ENCODE results near the gene ILDR2. TPM values are rescaled to one million over a fixed set of nuclear protein-coding genes. Genes with fewer than 3 reads are reported as not detected.
A peak's percentile ranks its signal among the peaks of the same experiment; 100 is the strongest.

The ILDR2 gene
- total and polyA plus RNA-seq, 9 of the 15 experiments (the other 6 are each of a cell fraction or from before 2014, with no cell fraction given) = 0.03 to 0.31 (median 0.18) TPM; not detected in 2

- TF ChIP-seq RCOR1 (IDR thresholded peaks at IDR 0.05; ENCODE audit: borderline replicate concordance in 1 of 2, low read depth in 2 of 2, low read length in 2 of 2) (peak in 1 of 2 experiments; percentile 73; a peak in 2 of 4 replicates), ZNF277 (CRISPR knock-in tag; IDR thresholded peaks at IDR 0.05; ENCODE audit: borderline replicate concordance) (no peak), USF2 (CRISPR knock-in tag; IDR thresholded peaks at IDR 0.05) (peak; percentile 98), POLR2AphosphoS2 (IDR thresholded peaks at IDR 0.05; ENCODE audit: low read length) (no peak), NR4A1 (CRISPR knock-in tag; IDR thresholded peaks at IDR 0.05) (0 out of 2 replicates have a peak, but pooled peaks have one; percentile 24), NR4A1 (tag; IDR thresholded peaks at IDR 0.05) (no peak), CHD4 (IDR thresholded peaks at IDR 0.05; ENCODE audit: insufficient read depth, insufficient replicate concordance, low read depth, low read length, poor library complexity, severe bottlenecking) (peak; percentile 92), ZNF23 (CRISPR knock-in tag; IDR thresholded peaks at IDR 0.05) (no peak), NONO (IDR thresholded peaks at IDR 0.05; ENCODE audit: low read depth in 2 of 2, low read length in 1 of 2) (peak in 1 of 2 experiments; percentile 71; a peak in 3 of 4 replicates), EWSR1 (IDR thresholded peaks at IDR 0.05; ENCODE audit: borderline replicate concordance, low read depth, partially characterized antibody) (no peak), ZNF76 (CRISPR knock-in tag; IDR thresholded peaks at IDR 0.05; ENCODE audit: borderline replicate concordance) (no peak), MBD2 (IDR thresholded peaks at IDR 0.05; ENCODE audit: borderline replicate concordance, low read depth) (peak; percentile 55; the same call in 1 of the 2 replicates), GMEB1 (CRISPR knock-in tag; IDR thresholded peaks at IDR 0.05) (peak; percentile 58; the same call in 1 of the 2 replicates), ZNF551 (CRISPR knock-in tag; IDR thresholded peaks at IDR 0.05) (no peak), CCAR2 (IDR thresholded peaks at IDR 0.05; ENCODE audit: low read depth, low read length) (no peak), NCOA2 (IDR thresholded peaks at IDR 0.05; ENCODE audit: partially characterized antibody in 2 of 2) (no peak), SMAD3 (CRISPR knock-in tag; conservative IDR thresholded peaks at IDR 0.05) (no peak), SRSF1 (IDR thresholded peaks at IDR 0.05; ENCODE audit: low read depth, low read length) (no peak), HIVEP1 (CRISPR knock-in tag; IDR thresholded peaks at IDR 0.05) (no peak)
- TF ChIP-seq, protein P1, sequence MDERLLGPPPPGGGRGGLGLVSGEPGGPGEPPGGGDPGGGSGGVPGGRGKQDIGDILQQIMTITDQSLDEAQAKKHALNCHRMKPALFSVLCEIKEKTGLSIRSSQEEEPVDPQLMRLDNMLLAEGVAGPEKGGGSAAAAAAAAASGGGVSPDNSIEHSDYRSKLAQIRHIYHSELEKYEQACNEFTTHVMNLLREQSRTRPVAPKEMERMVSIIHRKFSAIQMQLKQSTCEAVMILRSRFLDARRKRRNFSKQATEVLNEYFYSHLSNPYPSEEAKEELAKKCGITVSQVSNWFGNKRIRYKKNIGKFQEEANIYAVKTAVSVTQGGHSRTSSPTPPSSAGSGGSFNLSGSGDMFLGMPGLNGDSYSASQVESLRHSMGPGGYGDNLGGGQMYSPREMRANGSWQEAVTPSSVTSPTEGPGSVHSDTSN (CRISPR knock-in tag; IDR thresholded peaks at IDR 0.05; ENCODE audit: low read depth) = no peak
- TF ChIP-seq, protein P1 (tag; conservative IDR thresholded peaks at IDR 0.05; ENCODE audit: low read depth) = no peak
Measured at GRCh38 chr1:166875734-166876539, 99.4 kb downstream of the ILDR2 start, which contains the start of gene TADA1 (continued).

Data from K562 (cell line).